GM12878 (cell line): ENCODE data around the gene ZNG1C.
"Not testable (repeated sequence)": the region's sequence is repeated elsewhere in the genome, so short reads cannot be mapped to it uniquely, and the experiment has no call there.

Experiments used
- BCLAF1 ChIP-seq: fragments of 450-650 bp; IDR thresholded peaks from 2 replicates; pipeline ENCODE4 v1.6.1; 2017; ENCODE audit warnings: antibody characterized with exemption, mild to moderate bottlenecking, moderate library complexity
- CTCF ChIP-seq, 3 experiments: IDR thresholded peaks in 2 of 3; conservative IDR thresholded peaks in 1 of 3; 2 replicates each; pipeline ENCODE4 v1.5.1; 2011; ENCODE audit warnings: low read depth in 3 of 3, low read length in 3 of 3, mild to moderate bottlenecking in 3 of 3, control low read depth in 2 of 3, moderate library complexity in 2 of 3, inconsistent platforms in 1 of 3, mixed read lengths in 1 of 3; ENCODE audit not compliant: control insufficient read depth in 2 of 3, insufficient read depth in 1 of 3; ENCODE audit errors: extremely low read depth in 1 of 3
- EZH2 ChIP-seq: IDR thresholded peaks from 2 replicates; pipeline ENCODE4 v1.6.1; 2012; ENCODE audit warnings: low read depth, mild to moderate bottlenecking, control low read depth, inconsistent platforms, low read length, borderline replicate concordance; ENCODE audit not compliant: control insufficient read depth
- FOS ChIP-seq: IDR thresholded peaks from 3 replicates; pipeline ENCODE4 v1.6.1; 2011; ENCODE audit warnings: borderline replicate concordance; ENCODE audit not compliant: insufficient read length; ENCODE audit errors: extremely low read depth
- MTA2 ChIP-seq: fragments of 450-650 bp; IDR thresholded peaks from 2 replicates; pipeline ENCODE4 v1.6.1; 2016; ENCODE audit warnings: low read depth, mild to moderate bottlenecking, moderate library complexity
- NR2C2 ChIP-seq: IDR thresholded peaks from 2 replicates; pipeline ENCODE4 v1.6.1; 2011; ENCODE audit warnings: borderline replicate concordance, low read depth; ENCODE audit not compliant: control insufficient read depth, insufficient read length
- PML ChIP-seq: IDR thresholded peaks from 2 replicates; pipeline ENCODE4 v1.6.1; 2012; ENCODE audit warnings: low read length, inconsistent platforms
- POLR2A ChIP-seq: IDR thresholded peaks from 2 replicates; pipeline ENCODE4 v1.6.1; 2011; ENCODE audit warnings: low read depth, mild to moderate bottlenecking, low read length
- POLR2AphosphoS5 ChIP-seq: IDR thresholded peaks from 2 replicates; pipeline ENCODE4 v1.6.1; 2011; ENCODE audit warnings: mild to moderate bottlenecking, low read length, inconsistent platforms
- YY1 ChIP-seq: IDR thresholded peaks from 2 replicates; pipeline ENCODE4 v1.6.1; 2011; ENCODE audit warnings: low read depth, mild to moderate bottlenecking, low read length
- ZSCAN29 ChIP-seq: fragments of 450-650 bp; IDR thresholded peaks from 2 replicates; pipeline ENCODE4 v1.6.1; 2017; ENCODE audit warnings: mild to moderate bottlenecking, moderate library complexity

- TF ChIP-seq POLR2A; CTCF (IDR thresholded peaks at IDR 0.05 in 2 of 3, conservative IDR thresholded peaks at IDR 0.05 in 1 of 3; ENCODE audit: control insufficient read depth in 2 of 3, extremely low read depth in 1 of 3, insufficient read depth in 1 of 3, low read depth in 3 of 3, low read length in 3 of 3); EZH2; POLR2AphosphoS5; BCLAF1; FOS; PML; ZSCAN29; MTA2; NR2C2; YY1: not testable (repeated sequence)
Observed at GRCh38 chr9:68338000-68338399, 96.2 kb downstream of the ZNG1C start.
